IgD-negative memory B cell (primary cell): ENCODE data around the gene HDAC10. TPM values are rescaled to one million over a fixed set of nuclear protein-coding genes. Genes with fewer than 3 reads are reported as not detected.
A peak's percentile ranks its signal among the peaks of the same experiment; 100 is the strongest.

Experiments
- H3K27ac Mint-ChIP-seq, 3 donors: one replicate each; pipeline ENCODE4 v1.8.0; 2020 to 2022; ENCODE audit warnings: mild to moderate bottlenecking in 3 of 3, mixed read lengths in 3 of 3, moderate library complexity in 1 of 3
- H3K27me3 Mint-ChIP-seq: one replicate; pipeline ENCODE4 v1.8.0; 2021; ENCODE audit warnings: mixed read lengths
- H3K36me3 Mint-ChIP-seq: one replicate; pipeline ENCODE4 v1.8.0; 2020; ENCODE audit warnings: mild to moderate bottlenecking, mixed read lengths
- H3K4me1 Mint-ChIP-seq, 3 donors: one replicate each; pipeline ENCODE4 v1.8.0; 2020 to 2022; ENCODE audit warnings: mixed read lengths in 3 of 3, mild to moderate bottlenecking in 1 of 3
- H3K4me3 Mint-ChIP-seq, 4 donors: one replicate each; pipeline ENCODE4 v1.8.0; 2020 to 2022; ENCODE audit warnings: mild to moderate bottlenecking in 4 of 4, mixed read lengths in 4 of 4, moderate library complexity in 3 of 4
- H3K9me3 Mint-ChIP-seq, 3 donors: one replicate each; pipeline ENCODE4 v1.8.0; 2020 to 2021; ENCODE audit warnings: mixed read lengths in 3 of 3, mild to moderate bottlenecking in 1 of 3
- polyA plus RNA-seq: library from polyadenylated mRNA; unstranded; fragments of 300-500 nt; fragmentation: Illumina TruSeq; gene quantifications from one replicate; pipeline ENCODE4 v1.2.3, GENCODE V29; 2021

Gene HDAC10
- polyA plus RNA-seq, 1 donor from 2014 or later = 8.6 TPM

- H3K27ac Mint-ChIP-seq = no peak overlapping the region
- no peaks in the 10 kb centered on the region for H3K36me3 Mint-ChIP-seq
- H3K4me3 Mint-ChIP-seq = peak overlapping the region in 1 of 4 donors; percentile 43
- no peaks in the 10 kb centered on the region for H3K9me3 Mint-ChIP-seq
- H3K27me3 Mint-ChIP-seq = peaks cover 9% of the 10 kb centered on the region
- peaks cover 0 to 6% (median 0%) of the 10 kb centered on the region in 3 donors for H3K4me1 Mint-ChIP-seq
Measured at GRCh38 chr22:50258361-50259292, 7.6 kb upstream of the HDAC10 start.

GRCh38 chr22:50257451-50258360 is 6.6 kb upstream of the HDAC10 start:
- H3K4me3 Mint-ChIP-seq = peak overlapping the region in 1 of 4 donors; percentile 20
- peaks cover 9% of the 10 kb centered on the region for H3K27me3 Mint-ChIP-seq
- peaks cover 0 to 6% (median 0%) of the 10 kb centered on the region in 3 donors for H3K4me1 Mint-ChIP-seq
- no peaks in the 10 kb centered on the region for H3K36me3 Mint-ChIP-seq
- H3K9me3 Mint-ChIP-seq = no peaks in the 10 kb centered on the region
- peak overlapping the region in 1 of 3 donors; percentile 63 for H3K27ac Mint-ChIP-seq

GRCh38 chr22:50257041-50257440 is 6.0 kb upstream of the HDAC10 start:
- Mint-ChIP-seq H3K9me3 (no peaks in the 10 kb centered on the region), H3K27ac (no peak overlapping the region), H3K36me3 (no peaks in the 10 kb centered on the region), H3K4me1 (peaks cover 1 to 4% (median 3%) of the 10 kb centered on the region in 3 donors), H3K27me3 (peaks cover 4% of the 10 kb centered on the region), H3K4me3 (peak overlapping the region in 1 of 4 donors; percentile 20)

GRCh38 chr22:50256258-50256862 is 5.3 kb upstream of the HDAC10 start:
- Mint-ChIP-seq H3K27me3 (peaks cover 2% of the 10 kb centered on the region), H3K9me3 (no peaks in the 10 kb centered on the region), H3K4me3 (no peak overlapping the region), H3K27ac (no peak overlapping the region), H3K36me3 (no peaks in the 10 kb centered on the region), H3K4me1 (peaks cover 0 to 5% (median 4%) of the 10 kb centered on the region in 3 donors)

- Mint-ChIP-seq H3K4me1 (peaks cover 2 to 5% (median 4%) of the 10 kb centered on the region in 3 donors), H3K4me3 (no peak overlapping the region), H3K9me3 (no peaks in the 10 kb centered on the region), H3K36me3 (no peaks in the 10 kb centered on the region), H3K27ac (no peak overlapping the region), H3K27me3 (peaks cover 2% of the 10 kb centered on the region)
Measured at GRCh38 chr22:50255607-50256006, 4.5 kb upstream of the HDAC10 start.

- Mint-ChIP-seq H3K4me1 (peaks cover 5 to 7% (median 5%) of the 10 kb centered on the region in 3 donors), H3K27ac (no peak overlapping the region), H3K27me3 (peaks cover 2% of the 10 kb centered on the region)
Measured at GRCh38 chr22:50255099-50255498, 4.0 kb upstream of the HDAC10 start.

GRCh38 chr22:50253941-50254340 is 2.9 kb upstream of the HDAC10 start:
- no peaks in the 10 kb centered on the region for H3K9me3 Mint-ChIP-seq
- peaks cover 5 to 7% (median 5%) of the 10 kb centered on the region in 3 donors for H3K4me1 Mint-ChIP-seq
- peak overlapping the region in 1 of 3 donors; percentile 46 for H3K27ac Mint-ChIP-seq
- peaks cover under 1% of the 10 kb centered on the region for H3K27me3 Mint-ChIP-seq
- no peak overlapping the region for H3K4me3 Mint-ChIP-seq
- H3K36me3 Mint-ChIP-seq = no peaks in the 10 kb centered on the region

More at GRCh38 chr22:50255099-50255498, 4.0 kb upstream of the HDAC10 start:
- Mint-ChIP-seq H3K36me3 (no peaks in the 10 kb centered on the region), H3K9me3 (no peaks in the 10 kb centered on the region), H3K4me3 (no peak overlapping the region)

GRCh38 chr22:50253046-50253915 is 2.2 kb upstream of the HDAC10 start:
- H3K4me3 Mint-ChIP-seq = peak overlapping the region in 1 of 4 donors; percentile 41
- no peaks in the 10 kb centered on the region for H3K27me3 Mint-ChIP-seq
- no peaks in the 10 kb centered on the region for H3K9me3 Mint-ChIP-seq
- no peaks in the 10 kb centered on the region for H3K36me3 Mint-ChIP-seq
- peak overlapping the region in 1 of 3 donors; percentile 46 for H3K27ac Mint-ChIP-seq
- H3K4me1 Mint-ChIP-seq = peaks cover 5 to 7% (median 5%) of the 10 kb centered on the region in 3 donors

- no peaks in the 10 kb centered on the region for H3K9me3 Mint-ChIP-seq
- H3K27me3 Mint-ChIP-seq = no peaks in the 10 kb centered on the region
- peaks cover 6 to 14% (median 11%) of the 10 kb centered on the region in 3 donors for H3K4me1 Mint-ChIP-seq
- H3K27ac Mint-ChIP-seq = peak overlapping the region in 2 of 3 donors; percentile 16 to 93
- peak overlapping the region; percentile 78 to 90 (median 84) for H3K4me3 Mint-ChIP-seq
- H3K36me3 Mint-ChIP-seq = no peaks in the 10 kb centered on the region
Measured at GRCh38 chr22:50252082-50253045, 1.3 kb upstream of the HDAC10 start.

GRCh38 chr22:50251477-50252081 is 514 bp upstream of the HDAC10 start:
- peak overlapping the region; percentile 78 to 90 (median 84) for H3K4me3 Mint-ChIP-seq
- no peaks in the 10 kb centered on the region for H3K36me3 Mint-ChIP-seq
- no peaks in the 10 kb centered on the region for H3K27me3 Mint-ChIP-seq
- H3K27ac Mint-ChIP-seq = peak overlapping the region in 2 of 3 donors; percentile 87 to 93
- H3K9me3 Mint-ChIP-seq = no peaks in the 10 kb centered on the region
- peaks cover 9 to 19% (median 13%) of the 10 kb centered on the region in 3 donors for H3K4me1 Mint-ChIP-seq

- Mint-ChIP-seq H3K4me1 (peaks cover 9 to 19% (median 13%) of the 10 kb centered on the region in 3 donors), H3K9me3 (no peaks in the 10 kb centered on the region), H3K27me3 (no peaks in the 10 kb centered on the region), H3K4me3 (peak overlapping the region; percentile 54 to 90 (median 72)), H3K36me3 (no peaks in the 10 kb centered on the region), H3K27ac (peak overlapping the region in 2 of 3 donors; percentile 31 to 73)
Measured at GRCh38 chr22:50250249-50250554, 863 bp downstream of the HDAC10 start.

- Mint-ChIP-seq H3K36me3 (peaks cover 2% of the 10 kb centered on the region), H3K9me3 (no peaks in the 10 kb centered on the region), H3K27me3 (no peaks in the 10 kb centered on the region)
Measured at GRCh38 chr22:50249341-50250248, 1.5 kb downstream of the HDAC10 start.

More at GRCh38 chr22:50249341-50250248, 1.5 kb downstream of the HDAC10 start:
- H3K27ac Mint-ChIP-seq = peak overlapping the region in 1 of 3 donors; percentile 73
- H3K4me1 Mint-ChIP-seq = peaks cover 13 to 22% (median 15%) of the 10 kb centered on the region in 3 donors
- peak overlapping the region in 3 of 4 donors; percentile 38 to 90 (median 88) for H3K4me3 Mint-ChIP-seq
